Suppressor macrophage treated with lipopolysaccharide for 4 hours (primary cell): ENCODE data around the gene CTSD.

Experiments
- DNase-seq: peaks from one replicate; pipeline ENCODE4 v3.0.0-alpha.2; 2020

Gene CTSD

DNA sequence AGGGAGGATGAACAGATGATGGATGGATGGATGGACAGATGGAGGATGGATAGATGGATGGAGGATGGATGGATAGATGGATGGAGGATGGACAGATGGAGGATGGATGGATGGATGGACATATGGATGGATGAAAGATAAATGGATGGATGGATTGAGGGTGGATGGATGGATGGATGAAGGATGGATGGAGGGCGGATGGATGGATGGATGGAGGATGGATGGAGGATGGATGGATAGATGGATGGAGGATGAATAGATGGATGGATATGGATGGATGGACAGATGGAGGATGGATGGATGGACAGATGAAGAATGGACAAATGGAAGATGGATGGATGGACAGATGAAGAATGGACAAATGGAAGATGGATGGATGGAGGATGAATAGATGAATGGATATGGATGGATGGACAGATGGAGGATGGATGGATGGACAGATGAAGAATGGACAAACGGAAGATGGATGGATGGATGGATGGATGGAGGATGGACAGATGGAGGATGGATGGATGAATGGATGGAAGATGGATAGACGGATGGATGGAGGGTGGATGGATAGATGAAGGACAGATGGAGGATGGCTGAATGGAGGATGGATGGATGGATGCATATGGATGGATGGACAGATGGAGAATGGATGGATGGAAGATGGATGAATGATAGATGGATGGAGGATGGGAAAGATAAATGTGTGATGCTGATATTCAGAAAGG is 20.7 kb downstream of the CTSD start:
- DNase-seq, result no peak

DNA sequence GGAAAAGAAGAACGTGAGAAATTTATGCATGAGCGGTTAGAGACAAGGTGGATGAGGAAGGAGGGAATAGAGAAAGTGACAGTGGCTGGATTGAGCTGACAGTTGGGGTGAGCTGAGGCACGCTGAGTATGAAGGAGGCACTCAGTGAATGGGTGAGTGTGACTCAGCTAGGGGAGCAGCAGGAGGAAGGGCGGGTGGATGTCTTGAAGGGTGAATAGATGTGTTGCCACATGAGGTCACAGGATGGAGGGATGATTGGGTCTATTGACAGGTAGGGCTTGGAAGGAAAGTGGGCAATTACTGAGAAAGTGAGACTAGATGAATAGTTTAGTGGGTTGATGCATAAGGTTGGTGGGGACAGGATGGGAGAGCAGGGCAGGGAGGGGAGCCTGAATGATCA is 21.4 kb downstream of the CTSD start:
- DNase-seq, result no peak

DNA sequence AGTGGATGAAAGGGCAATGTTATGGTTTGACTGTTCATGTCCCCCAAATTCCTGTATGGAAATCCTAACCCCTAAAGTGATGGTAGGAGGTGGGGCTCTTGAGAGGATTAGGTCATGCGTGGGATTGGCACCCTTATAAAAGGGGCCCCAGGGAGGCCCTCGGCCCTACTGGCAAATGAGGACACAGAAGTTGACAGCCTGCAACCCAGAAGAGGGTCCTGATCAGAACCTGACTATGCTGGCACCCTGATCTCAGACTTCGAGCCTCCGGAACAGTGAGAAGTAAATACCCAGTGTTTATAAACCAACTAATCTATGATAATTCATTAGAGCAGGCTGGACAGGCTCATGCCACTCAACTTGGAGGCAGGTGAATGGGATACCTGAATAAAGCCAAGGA is 22.0 kb downstream of the CTSD start:
- no peak for DNase-seq

GRCh38 chr11:1740786-1741530 is 22.8 kb downstream of the CTSD start:
- DNase-seq, result no peak

DNA sequence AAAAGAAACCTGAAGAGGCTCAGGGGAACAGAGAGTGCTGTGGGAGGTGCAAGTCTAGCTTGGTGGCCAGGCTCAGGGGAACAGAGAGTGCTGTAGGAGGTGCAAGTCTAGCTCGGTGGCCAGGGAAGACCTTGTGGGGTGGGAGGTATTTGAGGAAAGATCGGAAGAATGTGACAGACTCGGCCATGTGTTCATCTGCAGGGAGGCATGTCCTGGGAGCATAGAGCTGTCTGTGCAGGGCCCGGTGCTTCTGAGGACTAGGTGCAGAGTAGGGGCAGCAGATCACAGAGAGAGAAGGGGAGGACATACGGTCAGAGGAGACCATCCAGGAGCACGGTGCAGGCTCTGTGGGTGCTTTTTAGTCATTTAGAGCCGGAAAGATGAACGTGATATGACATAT is 24.2 kb downstream of the CTSD start:
- no peak for DNase-seq

- DNase-seq, result no peak
These were observed 25.3 kb downstream of the CTSD start for GRCh38 chr11:1738380-1738779.

- DNase-seq, result no peak
These were observed 26.5 kb downstream of the CTSD start for GRCh38 chr11:1737080-1737757.

GRCh38 chr11:1736447-1736992 is 27.2 kb downstream of the CTSD start:
- DNase-seq, result no peak

DNA sequence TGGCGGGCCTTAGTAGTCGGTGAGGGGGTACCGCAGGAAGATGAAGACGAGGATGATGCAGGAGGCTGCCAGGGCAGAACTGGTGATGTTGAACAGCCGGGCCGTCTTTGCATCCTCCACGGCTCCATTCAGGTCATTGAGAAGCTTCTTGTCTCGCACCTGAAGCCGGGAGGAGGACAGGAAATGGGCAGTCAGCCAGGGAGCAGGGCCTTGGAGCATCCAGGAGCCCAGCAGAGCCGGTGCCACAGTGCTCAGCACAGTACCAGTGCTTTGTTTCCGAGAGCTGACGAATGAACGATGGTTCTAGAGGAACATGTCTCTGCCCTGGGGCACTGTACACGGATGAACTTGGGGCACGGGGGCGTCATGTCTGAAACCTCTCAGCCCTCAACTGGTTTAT is 28.5 kb downstream of the CTSD start:
- DNase-seq, result no peak

GRCh38 chr11:1734641-1735081 is 29.1 kb downstream of the CTSD start:
- DNase-seq, result no peak

GRCh38 chr11:1733716-1734640 is 29.7 kb downstream of the CTSD start:
- DNase-seq, result no peak

DNA sequence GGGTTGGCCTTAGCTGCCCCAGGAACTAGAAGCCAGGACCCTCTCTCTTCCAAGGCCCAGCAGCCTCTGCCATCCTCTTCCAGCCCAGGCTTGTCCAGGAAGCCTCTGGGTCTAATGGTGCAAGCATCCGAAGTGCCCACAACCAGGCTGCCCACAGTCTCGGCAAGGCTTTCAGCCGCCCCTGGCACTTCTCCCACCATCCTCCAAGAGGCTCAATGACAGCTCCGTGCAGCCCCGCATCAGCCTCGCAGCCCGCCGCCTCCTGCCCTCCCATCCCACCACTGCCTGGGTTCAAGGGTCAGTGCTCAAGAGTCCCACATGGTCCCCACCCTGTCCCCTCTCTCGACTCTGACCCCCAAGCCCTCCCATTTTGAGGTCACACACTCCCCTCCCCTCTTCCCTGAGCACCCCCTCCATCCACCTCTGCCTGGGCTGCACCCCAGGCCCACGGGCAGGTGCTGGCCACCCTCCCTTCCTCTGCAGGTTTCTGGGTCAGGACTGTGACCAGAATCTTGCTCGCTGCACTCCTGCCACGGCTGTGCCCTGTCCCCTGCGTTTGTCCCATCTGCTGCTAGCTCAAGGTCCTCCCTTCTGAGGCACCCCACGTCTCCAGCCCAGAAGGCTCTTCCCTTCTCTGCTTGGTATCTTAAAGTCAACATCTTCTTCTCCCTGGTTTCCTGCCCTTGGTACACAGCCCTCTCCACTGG is 30.6 kb downstream of the CTSD start:
- no peak for DNase-seq

GRCh38 chr11:1732418-1733008 is 31.2 kb downstream of the CTSD start:
- DNase-seq, result no peak

- DNase-seq, result no peak
These were observed 32.2 kb downstream of the CTSD start for GRCh38 chr11:1731451-1732059.

- no peak for DNase-seq
These were observed 33.6 kb downstream of the CTSD start for GRCh38 chr11:1730059-1730629.

- no peak for DNase-seq
These were observed 34.1 kb downstream of the CTSD start for GRCh38 chr11:1729692-1730011.

DNA sequence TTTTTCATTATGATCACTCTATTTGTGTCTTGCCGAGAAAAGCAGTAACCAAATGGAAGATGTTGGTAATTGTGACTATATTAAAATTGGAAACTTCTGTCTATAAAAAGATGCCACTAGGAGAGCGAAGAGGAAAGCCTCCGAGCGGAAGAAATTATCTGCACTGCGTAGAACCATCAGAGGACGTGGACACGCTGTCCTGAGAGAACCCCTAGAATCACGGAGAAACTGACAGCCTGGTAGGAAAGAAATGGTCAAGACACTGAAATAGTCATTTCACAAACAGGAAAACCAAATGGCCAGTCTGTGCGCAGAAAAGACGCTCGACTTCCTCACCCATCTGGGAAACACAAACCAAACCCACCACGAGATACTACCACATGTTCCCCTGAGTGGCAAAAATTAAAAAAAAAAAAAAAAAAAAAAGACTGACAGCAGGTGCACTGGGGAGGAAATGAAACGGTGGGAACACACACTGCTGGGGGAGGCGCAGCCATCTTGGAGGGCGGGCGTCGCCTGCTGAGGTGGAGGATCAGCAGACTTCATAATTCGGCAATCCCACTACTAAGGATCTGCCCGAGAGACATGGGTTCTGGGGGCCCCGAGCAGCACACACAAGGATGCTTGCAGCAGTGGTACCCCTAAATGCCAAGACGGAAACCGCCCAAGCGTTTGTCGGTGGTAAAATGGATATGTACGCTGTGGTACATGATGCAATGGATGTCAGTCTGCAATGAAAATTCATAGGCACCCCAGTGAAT is 34.6 kb downstream of the CTSD start:
- DNase-seq, result no peak

DNA sequence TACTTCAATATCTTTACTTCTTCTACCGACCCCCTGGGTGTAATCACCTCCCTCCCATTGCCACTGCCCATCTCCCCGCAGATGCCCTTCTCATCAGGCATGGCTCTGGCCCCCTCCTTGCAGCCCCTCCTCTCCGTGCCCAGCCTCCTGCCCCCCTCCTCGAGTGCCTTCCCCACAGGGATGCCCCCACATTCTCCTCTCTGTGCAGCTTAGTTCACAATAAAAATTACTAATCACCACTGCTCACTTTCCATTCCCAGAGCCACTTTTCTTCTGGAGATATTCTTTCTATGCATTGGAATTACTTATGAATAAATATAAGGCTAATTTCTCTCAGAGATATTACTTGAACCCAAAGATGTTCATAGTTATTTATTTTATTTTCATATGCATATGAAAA is 35.4 kb downstream of the CTSD start:
- DNase-seq, result no peak

DNA sequence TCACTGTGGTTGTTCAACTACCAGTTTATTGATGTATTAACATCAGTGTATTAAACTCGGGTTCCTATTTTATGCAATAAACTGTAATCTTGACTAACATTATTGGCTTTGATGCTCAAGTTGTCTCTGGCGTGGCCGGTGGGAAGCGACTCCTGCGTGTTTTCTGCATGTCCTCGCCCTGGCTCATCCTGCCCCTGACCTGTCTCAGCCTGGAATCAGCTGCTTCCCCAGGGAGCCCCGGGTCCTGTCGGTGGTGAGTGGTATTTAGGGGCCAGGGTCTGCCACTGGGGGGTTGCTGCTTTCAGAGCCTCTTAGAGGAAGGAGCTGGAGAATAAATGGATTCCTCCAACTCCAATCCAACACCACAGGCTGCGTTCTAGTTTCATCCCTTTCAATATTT is 35.9 kb downstream of the CTSD start:
- DNase-seq, result no peak

DNA sequence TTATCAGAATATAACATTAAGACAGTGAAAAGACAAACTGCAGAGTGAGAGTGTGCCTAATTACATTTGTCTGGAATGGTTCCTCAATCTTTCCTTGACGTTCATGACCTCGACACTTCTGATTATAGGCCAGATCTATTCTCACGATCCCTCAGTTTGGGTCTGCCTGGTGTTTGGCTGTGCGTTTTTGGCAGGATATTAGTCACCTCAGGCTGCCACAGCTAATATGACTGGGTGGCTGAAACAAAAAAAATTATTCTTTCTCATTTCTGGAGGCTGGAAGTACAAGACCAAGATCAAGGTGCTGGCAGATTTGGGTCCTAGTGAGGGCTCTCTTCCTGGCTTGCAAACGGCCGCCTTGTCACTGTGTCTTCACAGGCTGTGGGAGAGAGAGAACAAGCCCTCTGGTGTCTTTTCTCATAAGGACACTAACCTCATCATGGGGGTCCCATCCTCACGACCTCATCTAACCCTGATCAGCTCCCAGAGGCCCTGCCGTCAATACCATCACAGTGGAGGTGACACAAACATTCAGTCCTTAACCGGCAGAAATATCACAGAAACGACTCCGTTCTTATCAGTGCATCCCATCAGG is 36.5 kb downstream of the CTSD start:
- DNase-seq, result no peak
